ENCODE data around the gene NIPA2. TPM values are rescaled to one million over a fixed set of nuclear protein-coding genes. Genes with fewer than 3 reads are reported as not detected.

NIPA2 gene
- total RNA-seq, 4 donors from 2014 or later: 14.7 to 78.6 (median 50.4) TPM

DNA sequence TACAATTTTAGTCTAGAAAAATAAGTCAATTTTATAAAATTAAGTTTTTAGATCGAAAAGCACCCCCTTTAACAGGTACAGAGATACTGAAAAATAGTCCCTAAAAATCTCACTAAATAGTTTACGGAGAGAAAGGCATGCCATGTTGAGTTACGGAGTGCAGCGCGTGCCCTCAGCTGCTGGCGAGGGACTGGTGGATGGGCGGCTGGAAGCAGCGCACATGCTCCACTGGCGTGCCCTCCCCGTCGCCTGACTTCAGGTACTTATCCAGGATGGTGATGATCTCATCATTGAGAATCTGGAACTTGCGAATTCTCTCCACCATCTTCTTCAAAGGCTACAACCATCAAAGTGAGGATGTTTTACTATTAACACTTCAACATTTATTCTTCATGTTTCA is 31.4 kb downstream of the NIPA2 start:
- Histone ChIP-seq H3K9me3 (no peaks in the 10 kb centered on the region), H3K4me1 (no peaks in the 10 kb centered on the region), H3K4me3 (no peak overlapping the region), H3K36me3 (peaks cover 0 to 55% (median 24%) of the 10 kb centered on the region in 4 donors), H3K27me3 (no peaks in the 10 kb centered on the region), H3K27ac (no peak overlapping the region)
- intact Hi-C loops (cut with DNase I; ENCODE audit: low total_unique reads): no loop called here
- 88 to 97% methylated on average over 5 to 12 of the region's 12 CpGs for WGBS, 2 donors (ENCODE audit: low coverage in 1 of 2)
- in situ Hi-C loops (cut with MboI; ENCODE audit: low pct_ligation_motif_present in 1 of 4, low pct_unique_long_range_greater_than_20kb in 1 of 4, low sequenced_read_pairs in 3 of 4): no loop called here
- TF ChIP-seq, protein P1, sequence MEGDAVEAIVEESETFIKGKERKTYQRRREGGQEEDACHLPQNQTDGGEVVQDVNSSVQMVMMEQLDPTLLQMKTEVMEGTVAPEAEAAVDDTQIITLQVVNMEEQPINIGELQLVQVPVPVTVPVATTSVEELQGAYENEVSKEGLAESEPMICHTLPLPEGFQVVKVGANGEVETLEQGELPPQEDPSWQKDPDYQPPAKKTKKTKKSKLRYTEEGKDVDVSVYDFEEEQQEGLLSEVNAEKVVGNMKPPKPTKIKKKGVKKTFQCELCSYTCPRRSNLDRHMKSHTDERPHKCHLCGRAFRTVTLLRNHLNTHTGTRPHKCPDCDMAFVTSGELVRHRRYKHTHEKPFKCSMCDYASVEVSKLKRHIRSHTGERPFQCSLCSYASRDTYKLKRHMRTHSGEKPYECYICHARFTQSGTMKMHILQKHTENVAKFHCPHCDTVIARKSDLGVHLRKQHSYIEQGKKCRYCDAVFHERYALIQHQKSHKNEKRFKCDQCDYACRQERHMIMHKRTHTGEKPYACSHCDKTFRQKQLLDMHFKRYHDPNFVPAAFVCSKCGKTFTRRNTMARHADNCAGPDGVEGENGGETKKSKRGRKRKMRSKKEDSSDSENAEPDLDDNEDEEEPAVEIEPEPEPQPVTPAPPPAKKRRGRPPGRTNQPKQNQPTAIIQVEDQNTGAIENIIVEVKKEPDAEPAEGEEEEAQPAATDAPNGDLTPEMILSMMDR (IDR thresholded peaks at IDR 0.05): no peak
- TF ChIP-seq POLR2A (IDR thresholded peaks at IDR 0.05) (no peak), POLR2AphosphoS5 (IDR thresholded peaks at IDR 0.05) (no peak), EP300 (IDR thresholded peaks at IDR 0.05; ENCODE audit: low read depth) (no peak)
- no peak for DNase-seq

DNA sequence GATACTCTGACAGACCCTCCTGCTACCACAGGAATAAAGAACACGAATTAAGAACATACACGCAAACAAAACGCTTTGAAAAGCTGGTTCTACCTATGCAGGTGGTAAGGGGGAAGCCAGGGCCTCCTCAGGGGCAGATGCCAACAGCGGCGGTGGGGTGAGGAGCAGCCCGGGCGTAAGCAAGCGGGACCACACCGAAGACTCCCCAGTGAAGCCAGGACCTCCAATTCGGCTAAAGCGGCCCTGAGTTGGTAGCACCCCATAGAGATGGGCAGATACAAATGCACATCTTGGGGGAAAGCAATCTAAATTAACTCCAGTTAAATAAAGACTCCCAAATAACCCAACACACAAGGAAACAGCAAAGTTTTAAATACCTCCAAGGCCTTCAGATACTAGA is 32.4 kb downstream of the NIPA2 start:
- intact Hi-C loops (cut with DNase I; ENCODE audit: low total_unique reads): no loop called here
- no peak overlapping the region for H3K4me3 ChIP-seq
- no peaks in the 10 kb centered on the region for H3K27me3 ChIP-seq
- in situ Hi-C loops (cut with MboI; ENCODE audit: low pct_ligation_motif_present in 1 of 4, low pct_unique_long_range_greater_than_20kb in 1 of 4, low sequenced_read_pairs in 3 of 4): no loop called here
- no peak overlapping the region for H3K27ac ChIP-seq
- no peak for DNase-seq
- TF ChIP-seq POLR2AphosphoS5 (IDR thresholded peaks at IDR 0.05) (no peak), EP300 (IDR thresholded peaks at IDR 0.05; ENCODE audit: low read depth) (no peak), POLR2A (IDR thresholded peaks at IDR 0.05) (no peak)
- TF ChIP-seq, protein P1 (IDR thresholded peaks at IDR 0.05): no peak
- WGBS, 2 donors (ENCODE audit: low coverage in 1 of 2): 95 to 96% methylated on average over 3 to 11 of the region's 11 CpGs
- H3K4me1 ChIP-seq: no peaks in the 10 kb centered on the region
- H3K9me3 ChIP-seq: no peaks in the 10 kb centered on the region
- peaks cover 0 to 55% (median 27%) of the 10 kb centered on the region in 4 donors for H3K36me3 ChIP-seq

DNA sequence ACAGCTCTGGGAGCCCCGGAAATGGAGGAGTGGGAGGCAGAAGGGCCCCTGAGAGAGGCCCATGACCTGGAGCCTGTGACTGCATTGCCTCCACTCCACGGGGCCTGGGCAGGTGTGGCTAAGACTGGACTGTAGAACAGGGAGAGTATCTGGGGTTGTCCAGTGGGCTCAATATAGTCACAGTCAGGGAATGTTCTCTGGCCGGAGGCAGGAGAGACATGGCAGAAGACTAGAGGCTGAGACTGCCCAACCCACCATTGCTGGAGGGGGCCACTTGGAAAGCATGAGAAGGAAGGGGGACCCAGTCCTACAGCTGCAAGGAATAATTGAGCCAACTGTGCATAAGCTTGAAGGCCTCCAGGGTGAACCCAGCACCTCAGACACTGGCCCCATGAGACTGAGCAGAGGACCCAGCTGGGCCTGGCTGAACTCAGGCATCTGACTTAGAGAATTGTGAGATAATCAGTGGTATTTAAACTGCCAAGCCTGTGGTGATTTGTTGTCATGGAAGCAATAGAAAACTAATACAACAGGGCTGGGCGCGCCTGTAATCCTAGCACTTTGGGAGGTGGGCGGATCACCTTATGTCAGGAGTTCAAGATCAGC is 33.1 kb downstream of the NIPA2 start:
- in situ Hi-C loops (cut with MboI; ENCODE audit: low pct_ligation_motif_present in 1 of 4, low pct_unique_long_range_greater_than_20kb in 1 of 4, low sequenced_read_pairs in 3 of 4) (no loop called here), intact Hi-C loops (cut with DNase I; ENCODE audit: low total_unique reads) (no loop called here)
- WGBS, 2 donors (ENCODE audit: low coverage in 1 of 2): 80 to 96% methylated on average over 4 to 6 of the region's 6 CpGs
- H3K4me3 ChIP-seq: no peak overlapping the region
- H3K27ac ChIP-seq: no peak overlapping the region
- H3K27me3 ChIP-seq: no peaks in the 10 kb centered on the region
- TF ChIP-seq POLR2AphosphoS5 (IDR thresholded peaks at IDR 0.05): no peak
- no peaks in the 10 kb centered on the region for H3K4me1 ChIP-seq
- H3K9me3 ChIP-seq: no peaks in the 10 kb centered on the region
- DNase-seq: no peak
- peaks cover 0 to 50% (median 24%) of the 10 kb centered on the region in 4 donors for H3K36me3 ChIP-seq

DNA sequence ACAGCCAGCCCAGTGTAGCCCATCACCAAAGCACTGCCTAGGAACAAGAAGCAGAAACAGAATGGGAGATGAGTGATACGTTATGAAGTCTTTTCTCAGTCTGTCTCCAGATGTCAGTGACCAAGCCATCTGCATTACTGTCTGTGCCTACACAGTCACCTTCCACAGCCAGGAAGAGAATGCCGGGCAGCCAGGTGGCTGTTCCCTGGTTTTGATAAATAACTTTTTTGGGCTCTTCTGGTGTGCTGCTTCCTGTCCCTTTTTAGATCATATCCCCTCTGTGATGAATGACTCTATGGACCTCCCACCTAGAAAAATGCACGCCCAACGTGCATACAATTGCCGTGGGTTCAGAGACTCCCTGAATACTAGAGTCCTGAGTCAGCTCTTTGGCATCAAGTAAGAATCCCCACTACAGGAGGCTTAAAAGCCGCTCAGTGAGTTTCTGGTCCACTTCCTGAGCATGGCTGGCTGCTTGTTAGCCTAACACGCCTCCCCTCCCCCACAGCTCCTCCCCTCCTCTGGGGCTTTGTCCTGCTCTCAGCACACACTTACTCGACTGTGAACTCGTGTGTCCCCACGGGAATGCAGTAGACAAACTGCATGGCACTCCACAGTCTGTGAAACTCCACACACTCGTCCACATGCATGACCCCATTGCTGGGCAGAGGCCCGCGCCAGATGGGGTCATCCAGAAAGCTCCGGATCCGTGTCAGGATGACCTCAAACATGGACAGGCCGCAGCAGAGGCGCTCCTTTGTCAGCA is 34.7 kb downstream of the NIPA2 start:
- Histone ChIP-seq H3K27ac (no peak overlapping the region), H3K27me3 (no peaks in the 10 kb centered on the region), H3K4me3 (no peak overlapping the region), H3K4me1 (no peaks in the 10 kb centered on the region), H3K36me3 (peaks cover 0 to 56% (median 22%) of the 10 kb centered on the region in 4 donors), H3K9me3 (no peaks in the 10 kb centered on the region)
- WGBS, 2 donors (ENCODE audit: low coverage in 1 of 2): 82 to 83% methylated on average over 2 to 17 of the region's 17 CpGs
- intact Hi-C loops (cut with DNase I; ENCODE audit: low total_unique reads) (no loop called here), in situ Hi-C loops (cut with MboI; ENCODE audit: low pct_ligation_motif_present in 1 of 4, low pct_unique_long_range_greater_than_20kb in 1 of 4, low sequenced_read_pairs in 3 of 4) (no loop called here)
- TF ChIP-seq, protein P1 (IDR thresholded peaks at IDR 0.05): no peak
- TF ChIP-seq POLR2A (IDR thresholded peaks at IDR 0.05): no peak
- TF ChIP-seq EP300 (IDR thresholded peaks at IDR 0.05; ENCODE audit: low read depth): no peak
- no peak for TF ChIP-seq POLR2AphosphoS5 (IDR thresholded peaks at IDR 0.05)
- DNase-seq: no peak

Data from transverse colon (tissue), 4 donors.